Panc1 (cell line): ENCODE data around the gene METTL26. TPM values are rescaled to one million over a fixed set of nuclear protein-coding genes. Genes with fewer than 3 reads are reported as not detected.

Experiments used
- ATAC-seq: fragments of 200-7000 bp; cut with Tn5 transposase; 2 replicates; pipeline ENCODE4 v1.9.1; 2020; ENCODE audit warnings: mild to moderate bottlenecking, moderate library complexity
- BruUV-seq: library from RNA; stranded (reverse); fragments of 400-500 nt; replicated peaks from 2 replicates; lab custom pipeline; 2021; lab: Mats Ljungman, UMichigan
- CTCF ChIA-PET: fragments of 300-600 bp; sonication (Branson Sonifier 250); formaldehyde crosslinking; loops from one replicate; lab custom pipeline; 2022; ENCODE audit warnings: antibody characterized with exemption; lab: Charles Lee
- POLR2A ChIA-PET: fragments of 300-600 bp; sonication (Branson Sonifier 250); formaldehyde crosslinking; loops from one replicate; lab custom pipeline; 2022; ENCODE audit warnings: antibody characterized with exemption; lab: Charles Lee
- DNase-seq: peaks from one replicate; pipeline ENCODE4 v3.0.0-alpha.2; 2010; ENCODE audit warnings: low read depth, low spot score
- H3K27ac ChIP-seq: 2 replicates; pipeline ENCODE4 v1.5.1; 2011; ENCODE audit warnings: mild to moderate bottlenecking, low read length, inconsistent platforms
- H3K27me3 ChIP-seq: fragments of 200-500 bp; sonication (Bioruptor generic); 2 replicates; pipeline ENCODE4 v1.6.0; 2014; ENCODE audit warnings: low read length, inconsistent platforms; ENCODE audit not compliant: control insufficient read depth, insufficient read depth
- H3K36me3 ChIP-seq: fragments of 200-500 bp; sonication (Bioruptor generic); 2 replicates; pipeline ENCODE4 v1.5.1; 2014; ENCODE audit warnings: inconsistent platforms, mild to moderate bottlenecking, low read length, moderate library complexity; ENCODE audit not compliant: control insufficient read depth, insufficient read depth
- H3K4me1 ChIP-seq: 2 replicates; pipeline ENCODE4 v1.5.1; 2011; ENCODE audit warnings: inconsistent platforms, mild to moderate bottlenecking, low read length, moderate library complexity; ENCODE audit not compliant: control insufficient read depth, insufficient read depth
- H3K4me3 ChIP-seq, 2 experiments: 2 replicates each; pipeline ENCODE4 v1.5.1; 2011 to 2012; ENCODE audit warnings: low read depth in 2 of 2, low read length in 2 of 2, mild to moderate bottlenecking in 2 of 2, inconsistent platforms in 1 of 2, moderate library complexity in 1 of 2
- H3K9me3 ChIP-seq: fragments of 200-500 bp; sonication (Bioruptor generic); 2 replicates; pipeline ENCODE4 v1.5.1; 2014; ENCODE audit warnings: low read depth, mild to moderate bottlenecking, inconsistent platforms, low read length, moderate library complexity; ENCODE audit not compliant: control insufficient read depth, insufficient read depth
- POLR2AphosphoS5 ChIP-seq: IDR thresholded peaks from 2 replicates; pipeline ENCODE4 v1.6.1; 2012; ENCODE audit warnings: mild to moderate bottlenecking, low read depth, low read length, moderate library complexity
- SIN3A ChIP-seq: IDR thresholded peaks from 2 replicates; pipeline ENCODE4 v1.6.1; 2012; ENCODE audit warnings: low read depth, mild to moderate bottlenecking, low read length, moderate library complexity, borderline replicate concordance; ENCODE audit not compliant: insufficient read depth
- TCF7L2 ChIP-seq: IDR thresholded peaks from 2 replicates; pipeline ENCODE4 v1.6.1; 2011; ENCODE audit warnings: mild to moderate bottlenecking, low read depth, low read length, inconsistent platforms
- in situ Hi-C: cut with HindIII; loops from 2 replicates; pipeline ENCODE4 v1.10.0; 2016; ENCODE audit warnings: low sequenced_read_pairs, low pct_unique_long_range_greater_than_20kb
- intact Hi-C: fragments of 100-400 bp; cut with micrococcal nuclease; formaldehyde crosslinking; loops from one replicate; pipeline ENCODE4 v1.10.0; 2022; ENCODE audit not compliant: unreplicated experiment
- total RNA-seq: library from RNA; stranded (reverse); gene quantifications from one replicate; pipeline ENCODE4 v1.2.1, GENCODE V29; 2021; ENCODE audit not compliant: unreplicated experiment
- TF ChIP-seq, protein P1 (sequence below), 2 experiments: IDR thresholded peaks; 2 replicates each; pipeline ENCODE4 v1.6.1; 2011 to 2012; ENCODE audit warnings: low read depth in 2 of 2, control low read depth in 1 of 2, low read length in 1 of 2, mild to moderate bottlenecking in 1 of 2, moderate library complexity in 1 of 2; ENCODE audit not compliant: insufficient read depth in 1 of 2
- TF ChIP-seq, protein P2 (sequence below): fragments of 450-650 bp; IDR thresholded peaks from 2 replicates; pipeline ENCODE4 v1.5.1; 2017; ENCODE audit warnings: mild to moderate bottlenecking

Gene METTL26
- total RNA-seq, 1 experiment from 2014 or later: 91.8 TPM

DNA sequence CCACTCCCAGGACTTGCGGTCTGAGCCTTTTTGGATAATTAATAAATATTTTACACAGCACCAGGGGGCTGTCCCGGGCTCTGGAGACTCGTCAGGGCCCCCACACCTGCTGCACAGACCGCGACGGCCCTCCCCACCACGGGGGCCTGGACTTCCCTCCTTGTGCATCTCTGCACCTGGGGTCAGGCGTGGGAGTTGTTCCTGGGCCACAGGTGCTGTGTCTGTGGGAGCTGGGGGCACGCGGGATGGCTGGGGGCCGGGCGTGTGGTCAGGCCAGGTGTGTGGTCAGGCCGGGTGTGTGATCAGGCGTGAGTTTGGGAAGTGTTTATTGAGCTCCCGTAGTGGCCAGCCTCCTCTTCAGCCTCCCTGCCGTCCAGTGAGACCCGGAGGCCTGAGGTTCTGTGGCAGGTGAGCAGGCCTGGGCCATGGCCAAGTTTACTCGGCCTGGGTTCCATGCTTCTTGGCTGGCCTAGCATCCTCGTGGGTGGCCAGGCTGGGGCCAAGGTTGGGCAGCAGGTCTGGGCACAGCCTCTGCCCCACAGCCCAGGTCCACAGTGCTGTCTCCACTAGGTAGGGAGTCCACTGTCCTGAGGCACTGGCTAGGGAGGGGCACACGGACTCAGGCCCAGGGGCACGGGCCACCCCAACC, 42.2 kb upstream of the METTL26 start:
- POLR2A ChIA-PET: no interaction called here
- TF ChIP-seq, protein P1, sequence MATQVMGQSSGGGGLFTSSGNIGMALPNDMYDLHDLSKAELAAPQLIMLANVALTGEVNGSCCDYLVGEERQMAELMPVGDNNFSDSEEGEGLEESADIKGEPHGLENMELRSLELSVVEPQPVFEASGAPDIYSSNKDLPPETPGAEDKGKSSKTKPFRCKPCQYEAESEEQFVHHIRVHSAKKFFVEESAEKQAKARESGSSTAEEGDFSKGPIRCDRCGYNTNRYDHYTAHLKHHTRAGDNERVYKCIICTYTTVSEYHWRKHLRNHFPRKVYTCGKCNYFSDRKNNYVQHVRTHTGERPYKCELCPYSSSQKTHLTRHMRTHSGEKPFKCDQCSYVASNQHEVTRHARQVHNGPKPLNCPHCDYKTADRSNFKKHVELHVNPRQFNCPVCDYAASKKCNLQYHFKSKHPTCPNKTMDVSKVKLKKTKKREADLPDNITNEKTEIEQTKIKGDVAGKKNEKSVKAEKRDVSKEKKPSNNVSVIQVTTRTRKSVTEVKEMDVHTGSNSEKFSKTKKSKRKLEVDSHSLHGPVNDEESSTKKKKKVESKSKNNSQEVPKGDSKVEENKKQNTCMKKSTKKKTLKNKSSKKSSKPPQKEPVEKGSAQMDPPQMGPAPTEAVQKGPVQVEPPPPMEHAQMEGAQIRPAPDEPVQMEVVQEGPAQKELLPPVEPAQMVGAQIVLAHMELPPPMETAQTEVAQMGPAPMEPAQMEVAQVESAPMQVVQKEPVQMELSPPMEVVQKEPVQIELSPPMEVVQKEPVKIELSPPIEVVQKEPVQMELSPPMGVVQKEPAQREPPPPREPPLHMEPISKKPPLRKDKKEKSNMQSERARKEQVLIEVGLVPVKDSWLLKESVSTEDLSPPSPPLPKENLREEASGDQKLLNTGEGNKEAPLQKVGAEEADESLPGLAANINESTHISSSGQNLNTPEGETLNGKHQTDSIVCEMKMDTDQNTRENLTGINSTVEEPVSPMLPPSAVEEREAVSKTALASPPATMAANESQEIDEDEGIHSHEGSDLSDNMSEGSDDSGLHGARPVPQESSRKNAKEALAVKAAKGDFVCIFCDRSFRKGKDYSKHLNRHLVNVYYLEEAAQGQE (IDR thresholded peaks at IDR 0.05; ENCODE audit: insufficient read depth in 1 of 2, low read depth in 2 of 2, low read length in 1 of 2): no peak
- TF ChIP-seq TCF7L2 (no peak), POLR2AphosphoS5 (no peak), SIN3A (no peak)
- TF ChIP-seq, protein P2, sequence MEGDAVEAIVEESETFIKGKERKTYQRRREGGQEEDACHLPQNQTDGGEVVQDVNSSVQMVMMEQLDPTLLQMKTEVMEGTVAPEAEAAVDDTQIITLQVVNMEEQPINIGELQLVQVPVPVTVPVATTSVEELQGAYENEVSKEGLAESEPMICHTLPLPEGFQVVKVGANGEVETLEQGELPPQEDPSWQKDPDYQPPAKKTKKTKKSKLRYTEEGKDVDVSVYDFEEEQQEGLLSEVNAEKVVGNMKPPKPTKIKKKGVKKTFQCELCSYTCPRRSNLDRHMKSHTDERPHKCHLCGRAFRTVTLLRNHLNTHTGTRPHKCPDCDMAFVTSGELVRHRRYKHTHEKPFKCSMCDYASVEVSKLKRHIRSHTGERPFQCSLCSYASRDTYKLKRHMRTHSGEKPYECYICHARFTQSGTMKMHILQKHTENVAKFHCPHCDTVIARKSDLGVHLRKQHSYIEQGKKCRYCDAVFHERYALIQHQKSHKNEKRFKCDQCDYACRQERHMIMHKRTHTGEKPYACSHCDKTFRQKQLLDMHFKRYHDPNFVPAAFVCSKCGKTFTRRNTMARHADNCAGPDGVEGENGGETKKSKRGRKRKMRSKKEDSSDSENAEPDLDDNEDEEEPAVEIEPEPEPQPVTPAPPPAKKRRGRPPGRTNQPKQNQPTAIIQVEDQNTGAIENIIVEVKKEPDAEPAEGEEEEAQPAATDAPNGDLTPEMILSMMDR: no peak
- in situ Hi-C loops: no loop called here
- no peak for ATAC-seq
- H3K4me3 ChIP-seq: no peak overlapping the region
- peak overlapping the region; percentile 48; the same call in 1 of the 2 replicates for H3K27ac ChIP-seq
- BruUV-seq: no TSS peak
- H3K9me3 ChIP-seq: no peaks in the 10 kb centered on the region
- DNase-seq: no peak
- intact Hi-C loops: no loop called here
- H3K27me3 ChIP-seq: no peaks in the 10 kb centered on the region
- H3K4me1 ChIP-seq: peaks cover 36% of the 10 kb centered on the region
- CTCF ChIA-PET: no interaction called here
- H3K36me3 ChIP-seq: peaks cover 3% of the 10 kb centered on the region; the same call in 1 of the 2 replicates

DNA sequence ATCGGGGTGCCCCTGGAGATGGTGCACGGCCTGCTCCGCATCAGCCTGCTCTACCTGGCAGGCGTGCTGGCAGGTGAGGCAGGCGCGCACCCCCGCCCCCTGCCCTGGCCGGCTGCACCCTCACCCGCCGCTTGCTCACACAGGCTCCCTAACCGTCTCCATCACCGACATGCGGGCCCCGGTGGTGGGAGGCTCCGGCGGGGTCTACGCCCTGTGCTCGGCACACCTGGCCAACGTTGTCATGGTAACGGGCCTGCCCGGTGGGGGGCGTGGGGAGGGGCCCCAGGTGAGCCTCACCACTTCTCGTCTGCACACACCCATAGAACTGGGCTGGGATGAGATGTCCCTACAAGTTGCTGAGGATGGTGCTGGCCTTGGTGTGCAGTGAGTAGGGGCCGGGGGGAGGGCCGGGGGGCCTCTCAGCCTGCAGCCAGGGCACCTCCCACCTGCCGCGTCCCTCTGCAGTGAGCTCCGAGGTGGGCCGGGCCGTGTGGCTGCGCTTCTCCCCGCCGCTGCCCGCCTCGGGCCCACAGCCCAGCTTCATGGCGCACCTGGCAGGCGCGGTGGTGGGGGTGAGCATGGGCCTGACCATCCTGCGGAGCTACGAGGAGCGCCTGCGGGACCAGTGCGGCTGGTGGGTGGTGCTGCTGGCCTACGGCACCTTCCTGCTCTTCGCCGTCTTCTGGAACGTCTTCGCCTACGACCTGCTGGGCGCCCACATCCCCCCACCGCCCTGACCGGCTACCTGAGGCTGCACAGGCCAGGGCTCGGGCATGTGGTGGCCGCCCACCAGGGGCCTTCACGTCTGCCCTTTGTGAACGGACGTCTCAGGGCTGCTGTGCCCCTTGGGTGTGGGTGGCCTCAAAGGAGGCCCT, 41.4 kb upstream of the METTL26 start:
- Histone ChIP-seq H3K4me3 (no peak overlapping the region), H3K27ac (no peak overlapping the region), H3K4me1 (peaks cover 31% of the 10 kb centered on the region), H3K27me3 (no peaks in the 10 kb centered on the region), H3K36me3 (no peaks in the 10 kb centered on the region), H3K9me3 (no peaks in the 10 kb centered on the region)
- TF ChIP-seq TCF7L2 (no peak), SIN3A (no peak), POLR2AphosphoS5 (no peak)
- TF ChIP-seq, protein P1 (IDR thresholded peaks at IDR 0.05; ENCODE audit: insufficient read depth in 1 of 2, low read depth in 2 of 2, low read length in 1 of 2): no peak
- TF ChIP-seq, protein P2: no peak
- DNase-seq (no peak), ATAC-seq (no peak)
- ChIA-PET CTCF (no interaction called here), POLR2A (no interaction called here)
- BruUV-seq: no TSS peak
- intact Hi-C loops (no loop called here), in situ Hi-C loops (no loop called here)
